Stimulated activated CD8-positive, alpha-beta memory T cell treated with anti-CD3 and anti-CD28 coated beads, Interleukin-4, amount 100 ng/mL, for 4 hours (primary cell): ENCODE data around the gene PVR.
"Not testable (repeated sequence)": the region's sequence is repeated elsewhere in the genome, so short reads cannot be mapped to it uniquely, and the experiment has no call there.

Experiments
- DNase-seq, 2 donors: peaks; one replicate each; pipeline ENCODE4 v3.0.0-alpha.2; 2020; ENCODE audit warnings: low read depth in 2 of 2, low spot score in 1 of 2

Gene PVR

GRCh38 chr19:44643605-44644401 lies at the start of gene PVR:
Gene PVR (plus strand): TSS chr19:44643910. CDS start chr19:44644097, 187 bp downstream.
- no peak for DNase-seq

DNA sequence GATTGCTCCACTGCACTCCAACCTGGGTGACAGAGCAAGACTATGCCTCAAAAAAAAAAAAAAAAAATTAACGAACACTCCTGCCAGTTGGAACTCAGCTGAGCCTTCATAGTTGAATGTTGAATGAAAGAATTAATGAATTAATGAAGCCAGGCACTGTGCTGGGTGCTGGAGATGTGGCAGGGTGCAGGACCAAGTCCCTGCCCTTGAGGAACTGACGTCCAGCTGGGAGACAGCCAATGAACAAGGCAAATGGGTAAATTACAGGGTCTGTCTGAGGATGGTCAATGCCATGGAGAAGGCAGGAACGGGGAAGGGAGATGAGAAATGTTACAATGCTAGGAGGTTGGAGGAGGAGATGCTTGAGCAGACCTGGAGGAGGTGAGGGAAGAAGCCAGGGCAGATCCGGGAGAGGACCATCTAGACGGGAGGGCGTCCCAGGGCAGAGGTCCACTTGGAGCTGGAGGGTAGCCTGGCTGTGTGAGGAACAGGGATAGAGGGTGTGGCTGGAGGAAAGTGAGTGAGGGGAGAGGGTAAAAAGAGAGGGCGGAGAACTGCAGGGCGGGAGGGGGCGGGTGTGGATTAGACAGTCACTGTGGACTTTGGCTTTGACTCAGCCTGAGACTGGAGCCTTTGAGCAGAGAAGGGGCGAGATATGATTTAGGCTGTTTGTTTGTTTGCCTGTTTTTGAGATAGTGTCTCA lies 47.1 kb upstream of the PVR start:
- no peak for DNase-seq

- DNase-seq: no peak
Measured at GRCh38 chr19:44597131-44597491, 46.6 kb upstream of the PVR start.

- no peak for DNase-seq
Measured at GRCh38 chr19:44598355-44598754, 45.4 kb upstream of the PVR start.

DNA sequence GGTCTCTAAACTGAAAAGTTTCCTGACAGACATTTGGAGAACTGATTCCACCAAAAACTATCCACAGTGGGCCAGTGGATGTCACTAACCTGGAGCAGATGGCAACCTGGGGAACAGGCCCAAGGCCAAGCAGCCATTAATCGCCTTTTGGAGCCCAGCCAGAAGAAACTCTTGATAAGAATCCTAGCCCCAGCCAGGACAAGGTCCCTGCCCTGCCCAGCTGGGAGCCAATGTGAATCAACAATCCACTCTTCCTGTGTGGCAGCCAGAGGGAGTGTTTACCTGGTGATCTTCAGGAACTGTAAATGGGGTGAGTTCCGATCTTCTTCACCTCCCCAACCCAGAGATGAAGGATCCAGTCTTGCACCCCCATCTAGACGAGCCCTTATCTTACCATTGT lies 44.8 kb upstream of the PVR start:
- no peak for DNase-seq

- no peak for DNase-seq
Measured at GRCh38 chr19:44600466-44600865, 43.2 kb upstream of the PVR start.

GRCh38 chr19:44602081-44602480 lies 41.6 kb upstream of the PVR start:
- DNase-seq: no peak

DNA sequence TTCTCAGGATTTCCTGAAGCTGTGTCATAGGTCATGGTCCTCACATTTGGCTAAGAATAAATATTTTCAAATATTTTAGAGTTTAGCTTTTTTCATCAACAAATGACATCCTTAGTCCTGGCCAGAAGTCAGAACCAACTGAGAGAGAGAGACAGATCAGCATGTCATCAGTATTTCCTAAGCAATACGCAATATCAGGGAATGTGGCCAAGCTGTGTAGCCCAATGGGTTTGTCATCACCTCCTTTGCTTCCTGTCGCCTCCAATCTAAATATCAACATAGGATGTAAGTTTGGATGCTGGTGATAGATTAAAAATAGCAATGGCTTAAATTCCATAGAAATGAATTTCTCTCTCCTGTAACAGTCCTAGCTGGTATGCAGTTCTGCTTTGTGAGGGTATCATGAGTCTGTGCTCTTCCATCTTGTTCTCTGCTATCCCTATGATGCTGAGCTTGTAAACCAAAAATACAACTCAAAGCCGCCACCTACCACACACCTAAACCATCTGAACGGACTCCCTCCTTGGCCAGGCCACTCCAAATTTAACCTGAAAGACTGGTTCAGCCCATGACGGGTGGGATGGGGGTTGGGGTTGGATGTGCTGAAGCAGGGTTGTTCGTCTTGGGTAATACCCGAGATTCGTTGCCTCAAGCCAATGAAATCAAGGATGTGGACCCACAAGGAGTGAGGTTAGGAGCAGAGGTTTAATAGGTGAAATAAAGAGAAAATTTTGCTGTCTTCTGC lies 40.3 kb upstream of the PVR start:
- no peak for DNase-seq

DNA sequence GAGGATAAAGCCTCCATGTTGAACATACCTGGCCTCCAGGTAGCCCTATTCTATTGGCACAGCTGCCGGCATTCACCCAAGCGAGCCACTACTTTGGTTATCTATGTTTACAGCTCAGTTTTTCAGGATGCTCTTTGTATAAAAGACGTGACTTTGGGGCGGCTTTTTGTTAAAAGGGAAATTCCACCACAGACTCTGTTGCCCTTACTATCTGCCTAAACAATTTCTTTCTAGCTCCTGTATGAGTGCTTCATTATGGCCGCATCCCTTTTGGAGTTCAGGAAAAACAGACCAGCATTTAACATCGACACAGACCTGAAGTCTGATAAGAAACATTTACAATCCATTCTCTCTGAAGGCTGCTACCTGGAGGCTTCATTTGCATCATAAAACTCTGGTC lies 39.5 kb upstream of the PVR start:
- no peak for DNase-seq

DNA sequence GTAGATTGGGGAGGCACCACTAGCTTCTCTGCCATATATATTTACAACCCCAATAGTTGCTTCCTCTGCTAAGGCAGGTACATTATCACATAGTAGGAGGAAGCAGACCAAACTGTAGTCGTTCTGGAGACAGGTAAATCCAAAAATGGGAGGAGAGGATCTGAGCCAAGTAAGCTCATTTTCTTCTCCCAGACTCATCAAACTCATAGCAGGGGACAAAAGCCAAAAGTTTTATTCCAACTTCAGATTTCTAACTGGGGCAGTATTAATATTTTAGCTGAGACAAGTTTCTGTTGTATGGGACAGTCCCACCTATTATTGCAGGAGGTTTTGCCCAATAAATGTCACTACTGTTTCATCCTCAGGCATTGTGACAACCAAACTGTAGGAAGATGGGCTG lies 38.2 kb upstream of the PVR start:
- DNase-seq: no peak

DNA sequence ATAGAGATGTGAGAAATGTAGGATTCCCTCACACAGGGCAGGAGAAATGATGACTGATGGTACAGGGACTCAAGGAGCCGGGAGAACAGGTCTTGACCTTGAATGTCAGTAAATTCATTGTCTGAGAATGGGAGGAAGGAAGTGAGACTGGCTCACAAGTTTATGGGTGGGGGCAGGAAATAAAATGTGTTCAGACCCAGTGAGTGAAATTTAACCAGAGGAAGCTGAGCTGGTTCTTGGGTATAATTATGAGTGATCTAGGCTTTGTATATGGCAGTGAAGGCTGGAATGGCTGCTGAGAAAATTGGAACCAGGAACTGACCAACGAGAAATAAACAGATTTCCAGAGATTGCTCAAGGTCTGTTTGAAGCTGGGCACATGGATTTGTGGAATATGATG lies 36.7 kb upstream of the PVR start:
- no peak for DNase-seq

DNA sequence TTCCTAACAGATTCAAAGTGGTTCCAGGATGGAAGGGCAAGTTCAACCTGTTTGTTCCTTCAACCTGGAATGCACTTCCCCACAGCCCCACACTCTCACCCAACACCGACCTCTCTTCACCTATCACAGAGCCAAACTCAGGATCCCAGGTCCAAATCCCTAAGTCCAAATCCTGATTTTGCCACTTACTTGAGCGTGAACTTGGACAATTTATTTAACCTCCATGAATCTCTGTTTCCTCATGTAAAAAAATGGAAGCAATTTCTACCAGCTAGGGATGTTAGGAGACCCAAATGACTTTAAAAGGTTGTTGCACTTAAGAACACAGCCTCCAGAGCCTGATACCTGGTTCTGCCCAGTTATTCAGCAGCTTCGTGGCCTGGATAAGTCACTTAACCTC lies 35.8 kb upstream of the PVR start:
- DNase-seq: no peak

DNA sequence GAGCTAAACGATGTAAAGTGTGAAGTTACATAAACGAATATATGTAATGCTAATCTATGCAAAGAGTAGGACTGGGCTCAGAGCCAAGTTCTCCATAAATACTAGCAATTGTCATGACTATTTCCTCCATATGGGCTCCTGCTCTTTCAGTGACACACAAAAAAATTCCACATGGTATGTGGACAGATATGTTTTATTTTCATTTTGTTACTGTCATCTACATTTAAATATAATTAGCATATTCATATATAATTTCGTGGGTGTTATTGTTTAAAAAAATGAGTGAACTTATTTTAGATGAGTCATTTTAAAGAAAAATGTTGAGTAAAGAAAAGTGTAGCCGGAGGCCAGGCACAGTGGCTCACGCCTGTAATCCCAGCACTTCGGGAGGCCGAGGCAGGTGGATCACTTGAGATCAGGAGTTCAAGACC lies 35.3 kb upstream of the PVR start:
- no peak for DNase-seq

GRCh38 chr19:44609219-44609618 lies 34.5 kb upstream of the PVR start:
- DNase-seq: no peak

GRCh38 chr19:44610497-44610896 lies 33.2 kb upstream of the PVR start:
- DNase-seq: not testable (repeated sequence)

- no peak for DNase-seq
Measured at GRCh38 chr19:44611812-44612295, 31.9 kb upstream of the PVR start.

DNA sequence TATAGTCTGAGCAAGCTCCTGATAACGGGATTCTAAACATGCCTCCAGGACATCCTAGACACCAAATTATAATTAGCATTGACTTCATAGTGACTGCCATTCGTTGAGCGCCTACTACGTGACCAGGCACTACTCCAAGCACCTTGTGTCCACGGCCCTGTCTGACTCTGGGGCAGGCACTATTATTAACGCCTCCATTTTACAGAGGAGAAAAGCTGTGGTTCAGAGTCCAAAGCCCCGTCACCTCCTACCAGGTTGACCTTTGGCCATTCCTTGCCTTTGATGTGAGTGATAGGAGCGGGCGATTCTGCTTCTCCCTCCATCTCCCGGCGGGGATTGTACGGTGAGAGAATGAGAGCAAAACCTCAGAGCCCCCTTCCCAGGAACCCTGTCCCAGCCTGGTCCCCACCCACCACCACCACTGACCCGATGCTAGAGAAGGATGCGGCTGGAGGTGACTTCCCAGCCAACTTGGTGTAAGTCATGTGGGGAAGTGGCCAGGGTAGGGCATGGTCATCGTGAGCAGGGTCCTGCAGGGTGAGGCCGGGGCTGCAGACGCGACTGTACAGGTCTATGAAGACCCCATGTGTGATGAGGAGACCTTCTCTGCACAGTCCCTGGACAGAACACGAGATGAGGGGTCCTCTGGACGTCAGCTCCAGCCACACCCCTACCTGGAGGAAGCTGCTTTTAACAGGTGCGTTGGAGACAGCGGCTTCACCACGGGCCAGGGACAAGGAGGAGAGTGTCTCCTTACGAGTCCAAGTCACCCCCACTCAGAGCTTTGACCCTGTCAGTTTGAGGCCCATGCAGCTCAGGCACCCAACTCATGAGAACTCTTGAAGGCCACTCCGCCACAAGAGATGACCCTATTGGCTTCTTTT lies 30.2 kb upstream of the PVR start, which contains the start of gene IGSF23:
Gene IGSF23 (plus strand): TSS at position 269 of the 884 bp plus-strand sequence. CDS start 83 bp downstream, at position 352.
- no peak for DNase-seq

DNA sequence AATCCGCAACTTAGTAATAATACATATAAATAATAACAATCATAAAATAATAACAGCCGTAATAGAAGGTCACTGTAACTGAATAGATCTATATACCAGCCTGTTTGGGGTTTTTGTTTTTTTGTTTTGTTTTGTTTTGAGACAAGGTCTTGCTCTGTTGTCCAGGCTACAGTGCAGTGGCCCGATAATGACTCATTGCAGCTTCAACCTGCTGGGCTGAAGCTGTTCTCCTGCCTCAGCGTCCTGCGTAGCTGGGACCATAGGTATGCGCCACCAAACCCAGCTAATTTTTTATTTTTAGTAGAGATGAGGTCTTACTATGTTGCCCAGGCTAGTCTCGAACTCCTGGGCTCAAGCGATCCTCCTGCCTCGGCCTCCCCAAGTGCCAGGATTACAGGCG lies 29.4 kb upstream of the PVR start:
- DNase-seq: no peak

DNA sequence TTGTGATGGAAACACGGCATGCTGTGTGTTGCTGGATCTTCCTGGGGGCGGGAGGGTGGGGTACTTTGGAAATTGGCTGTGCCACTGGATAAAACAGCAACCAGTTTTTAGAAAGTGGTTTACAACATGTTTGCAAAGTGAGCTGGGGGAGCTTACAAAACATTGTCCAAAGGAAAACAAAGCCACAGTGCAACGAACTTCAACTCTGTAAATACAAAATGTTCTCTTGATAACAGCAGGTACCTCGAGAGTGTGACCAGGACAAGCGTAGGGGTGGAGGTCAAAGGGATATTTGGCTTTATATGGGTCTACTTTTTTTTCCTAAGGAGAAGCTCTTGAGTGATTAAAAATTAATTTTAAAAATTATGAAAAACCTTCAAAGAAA lies 27.9 kb upstream of the PVR start:
- no peak for DNase-seq

DNA sequence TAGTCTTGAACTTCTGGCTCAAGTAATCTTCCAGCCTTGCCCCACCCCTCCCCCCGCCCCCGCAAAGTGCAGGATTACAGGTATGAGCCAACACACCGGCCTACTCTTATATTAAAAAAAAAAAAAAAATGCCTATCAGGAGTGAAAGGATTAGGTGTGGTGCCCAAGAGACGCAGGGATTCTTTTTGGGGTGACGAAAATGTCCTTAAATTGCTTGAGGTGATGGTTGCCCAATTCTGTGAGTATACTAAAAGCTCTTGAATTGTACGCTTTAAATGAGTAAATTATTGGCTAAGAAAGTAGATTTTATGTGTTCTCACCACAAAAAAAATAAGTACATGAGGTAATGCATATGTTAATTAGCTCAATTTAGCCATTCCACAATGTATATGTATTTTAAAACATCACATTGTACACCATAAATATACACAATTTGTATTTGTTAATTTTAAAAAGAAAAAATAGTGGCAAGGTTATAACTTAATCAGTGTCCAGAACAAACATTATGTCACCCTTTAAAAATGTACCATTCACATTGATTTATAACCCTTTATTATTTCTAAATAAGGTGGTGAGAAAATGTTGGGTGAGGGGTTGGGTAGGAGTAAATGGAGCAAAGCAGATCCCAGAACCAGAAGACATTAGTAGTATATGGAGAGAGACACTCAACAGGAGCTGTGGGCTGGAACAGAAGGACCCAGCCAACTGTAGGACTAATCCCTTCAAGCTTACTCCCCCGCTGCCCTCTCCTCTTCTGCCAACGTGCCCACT lies 26.4 kb upstream of the PVR start:
- no peak for DNase-seq
